ENCODE results near the gene ARFGAP3.

ARFGAP3 gene

DNA sequence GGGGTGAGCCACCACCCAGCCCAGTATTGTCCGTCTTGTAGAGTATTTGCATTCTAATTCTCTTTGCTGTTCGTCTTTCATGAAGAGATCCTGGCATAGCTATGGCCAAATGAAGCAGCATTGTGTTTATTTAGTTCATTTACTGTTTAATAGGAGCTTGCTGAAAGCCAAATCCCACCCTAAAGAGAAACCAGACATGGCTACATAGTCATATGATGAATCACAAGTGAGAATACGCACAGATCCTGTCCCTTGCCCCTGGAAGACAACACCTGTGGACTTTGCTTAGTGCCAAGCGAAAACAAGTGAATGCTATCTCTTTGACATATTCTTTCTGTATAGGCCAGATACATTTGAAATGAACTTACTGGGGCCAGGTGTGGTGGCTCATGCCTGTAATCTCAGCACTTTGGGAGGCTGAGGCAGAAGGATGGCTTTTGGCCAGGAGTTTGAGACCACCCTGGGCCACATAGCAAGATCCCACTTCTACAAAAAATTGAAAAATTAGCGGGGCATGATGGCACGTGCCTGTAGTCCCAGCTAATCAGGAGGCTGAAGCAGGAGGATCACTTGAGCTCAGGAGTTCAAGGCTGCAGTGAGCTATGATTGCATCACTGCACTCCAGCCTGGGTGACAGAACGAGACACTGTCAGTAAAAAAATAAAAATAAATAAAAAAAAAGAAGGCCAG, 5.1 kb upstream of the ARFGAP3 start:
- no peak for DNase-seq (ENCODE audit: low read depth, low spot score)

DNA sequence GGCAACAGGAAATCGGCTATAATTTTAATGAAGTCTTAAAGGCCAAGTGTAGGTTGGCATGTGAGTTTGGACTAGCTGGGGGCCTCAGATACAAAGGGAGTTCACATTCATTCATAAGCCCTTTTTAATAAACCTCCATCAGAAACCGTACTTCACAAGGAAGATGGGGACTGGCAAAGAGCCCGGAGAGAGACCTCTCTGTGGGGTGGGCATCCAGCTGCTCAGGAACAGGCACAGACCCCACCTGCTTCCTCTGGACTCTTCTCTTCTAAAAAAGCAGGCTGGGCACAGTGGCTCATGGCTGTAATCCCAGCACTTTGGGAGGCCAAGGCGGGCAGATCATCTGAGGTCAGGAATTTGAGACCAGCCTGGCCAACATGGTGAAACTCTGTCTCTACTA, 3.9 kb upstream of the ARFGAP3 start:
- DNase-seq (ENCODE audit: low read depth, low spot score), result no peak

DNA sequence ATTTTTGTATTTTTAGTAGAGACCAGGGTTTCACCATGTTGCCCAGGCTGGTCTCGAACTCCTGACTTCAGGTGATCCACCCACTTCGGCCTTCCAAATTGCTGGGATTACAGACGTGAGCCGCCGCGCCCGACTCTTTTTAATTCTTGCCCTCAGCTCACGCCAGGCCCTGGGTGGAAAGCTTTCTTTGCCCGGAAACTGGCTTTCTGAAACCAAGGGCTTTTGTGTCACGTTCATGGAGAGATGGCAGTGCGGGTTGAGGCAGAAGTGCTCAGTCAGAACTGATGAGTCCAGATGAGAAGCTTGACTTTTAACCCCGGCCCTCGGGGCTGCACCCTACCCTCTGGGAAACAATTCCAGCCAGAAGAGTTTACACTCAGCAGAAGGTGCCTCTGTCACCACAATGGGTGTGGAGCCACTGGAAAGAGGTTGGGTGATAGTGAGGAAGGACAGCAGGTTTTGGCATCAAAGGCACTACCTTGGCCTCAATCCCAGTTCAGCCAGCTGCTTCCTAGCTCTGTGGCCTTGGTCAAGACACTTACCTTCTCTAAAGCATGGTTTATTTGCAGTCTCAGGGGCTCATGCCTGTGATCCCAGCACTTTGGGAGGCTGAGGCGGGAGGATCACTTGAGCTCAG, 890 bp upstream of the ARFGAP3 start:
- DNase-seq (ENCODE audit: low read depth, low spot score), result no peak

DNA sequence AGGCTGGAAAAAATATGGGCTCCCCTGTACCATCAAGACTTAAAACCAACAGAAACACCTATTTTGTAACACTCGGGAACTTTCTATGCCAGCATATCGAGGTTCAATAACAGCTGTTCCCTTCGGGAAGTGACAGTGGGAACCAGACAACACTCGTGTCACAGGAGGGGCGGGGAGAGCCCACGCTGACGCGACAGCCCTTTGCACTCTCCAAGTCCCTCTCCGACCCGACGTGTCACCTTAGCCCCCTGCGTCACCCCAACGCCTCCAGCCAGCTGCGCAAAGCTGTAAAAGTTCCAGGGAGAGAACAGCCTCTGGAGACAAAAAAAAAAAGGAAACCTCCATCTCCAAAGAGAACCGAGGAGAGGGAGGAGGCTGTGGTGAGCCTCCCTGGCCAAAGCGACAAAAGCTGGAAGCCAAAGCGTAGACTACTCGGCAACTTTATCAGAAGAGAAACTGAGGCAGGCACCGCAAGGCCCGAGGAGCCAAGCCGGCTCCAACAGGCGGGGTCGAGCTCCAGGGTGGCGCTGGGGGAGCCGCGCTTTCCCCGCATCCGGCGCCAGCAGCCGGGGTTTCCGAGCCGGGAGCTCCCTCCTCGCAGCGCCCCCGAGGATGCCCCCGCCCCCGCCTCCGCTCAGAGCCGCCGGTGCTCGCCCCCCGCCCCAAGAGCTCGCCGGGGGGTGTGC, 751 bp downstream of the ARFGAP3 start:
- DNase-seq (ENCODE audit: low read depth, low spot score), result no peak

DNA sequence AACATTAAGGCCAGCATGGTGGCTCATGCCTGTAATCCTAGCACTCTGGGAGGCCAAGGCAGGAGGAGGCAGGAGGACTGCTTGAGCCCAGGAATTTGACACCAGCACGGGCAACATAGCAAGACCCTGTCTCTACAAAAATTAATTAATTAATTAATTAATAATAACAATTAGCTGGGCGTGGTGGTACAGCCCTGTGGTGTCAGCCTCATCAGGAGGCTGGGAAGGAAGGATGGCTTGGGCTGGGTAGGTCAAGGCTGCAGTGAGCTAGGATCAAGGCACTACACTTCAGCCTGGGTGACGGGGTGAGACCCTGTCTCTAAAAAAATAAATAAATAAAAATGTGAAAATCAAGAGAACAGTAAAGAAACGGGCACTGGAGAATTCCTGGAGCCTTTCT, 1.4 kb downstream of the ARFGAP3 start:
- DNase-seq (ENCODE audit: low read depth, low spot score), result no peak

DNA sequence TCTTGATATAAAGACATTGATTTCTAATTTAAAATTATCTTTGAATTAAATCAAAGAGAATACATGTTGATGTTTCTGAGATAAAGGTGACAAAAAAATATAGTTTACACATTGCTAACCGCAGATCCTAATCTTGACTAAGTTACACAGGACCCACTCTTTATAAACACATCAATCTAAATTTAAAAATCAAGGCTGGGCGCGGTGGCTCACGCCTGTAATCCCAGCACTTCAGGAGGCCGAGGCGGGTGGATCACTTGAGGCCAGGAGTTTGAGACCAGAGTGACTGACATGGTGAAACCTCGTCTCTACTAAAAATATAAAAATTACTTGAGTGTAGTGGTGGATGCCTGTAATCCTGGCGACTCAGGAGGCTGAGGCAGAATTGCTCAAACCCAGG, 1.9 kb downstream of the ARFGAP3 start:
- no peak for DNase-seq (ENCODE audit: low read depth, low spot score)

DNA sequence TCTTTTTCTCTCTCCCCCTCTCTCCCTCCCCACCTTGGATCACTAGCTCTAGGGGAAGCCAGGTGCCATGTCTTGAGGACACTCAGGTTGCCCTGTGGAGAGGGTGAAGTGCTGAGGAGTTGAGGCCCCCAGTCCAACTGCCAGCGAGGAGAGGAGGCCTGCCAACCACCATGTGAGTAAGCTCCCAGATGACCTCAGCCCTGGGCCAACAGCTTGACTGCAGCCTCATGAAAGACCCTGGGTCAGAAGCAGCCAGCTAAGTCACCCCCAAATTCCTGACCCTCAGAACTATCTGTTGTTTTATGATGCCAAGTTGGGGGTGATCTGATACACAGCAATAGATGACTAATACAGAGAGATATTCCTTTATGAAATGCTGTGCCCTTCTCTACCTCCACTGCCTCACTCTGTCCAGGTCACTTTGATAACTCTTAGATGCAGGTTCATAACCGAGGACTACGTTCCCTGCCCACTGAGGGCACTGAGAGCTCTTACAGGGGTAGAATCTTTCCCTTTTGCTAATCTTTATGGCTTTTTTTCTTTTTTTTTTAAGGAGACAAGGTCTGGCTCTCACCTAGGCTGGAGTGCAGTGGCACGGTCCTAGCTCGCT, 8.0 kb downstream of the ARFGAP3 start:
- no peak for DNase-seq (ENCODE audit: low read depth, low spot score)

DNA sequence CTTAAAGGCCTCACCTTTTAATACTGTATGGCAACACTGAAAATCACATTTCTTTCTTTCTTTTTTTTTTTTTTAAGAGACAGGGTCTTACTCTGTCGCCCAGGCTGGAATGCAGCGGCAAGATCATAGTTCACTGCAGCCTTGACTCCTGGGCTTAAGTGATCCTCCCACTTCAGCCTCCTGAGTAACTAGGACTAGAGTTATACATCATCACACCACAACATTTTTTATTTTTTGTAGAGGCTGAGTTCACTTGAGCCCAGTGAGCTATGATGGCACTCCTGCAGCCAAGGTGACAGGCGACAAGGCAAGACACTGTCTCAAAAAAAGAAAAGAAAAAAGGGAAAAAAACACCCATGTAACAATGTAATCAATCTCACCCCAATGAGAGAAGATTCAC, 10.0 kb downstream of the ARFGAP3 start:
- no peak for DNase-seq (ENCODE audit: low read depth, low spot score)

DNA sequence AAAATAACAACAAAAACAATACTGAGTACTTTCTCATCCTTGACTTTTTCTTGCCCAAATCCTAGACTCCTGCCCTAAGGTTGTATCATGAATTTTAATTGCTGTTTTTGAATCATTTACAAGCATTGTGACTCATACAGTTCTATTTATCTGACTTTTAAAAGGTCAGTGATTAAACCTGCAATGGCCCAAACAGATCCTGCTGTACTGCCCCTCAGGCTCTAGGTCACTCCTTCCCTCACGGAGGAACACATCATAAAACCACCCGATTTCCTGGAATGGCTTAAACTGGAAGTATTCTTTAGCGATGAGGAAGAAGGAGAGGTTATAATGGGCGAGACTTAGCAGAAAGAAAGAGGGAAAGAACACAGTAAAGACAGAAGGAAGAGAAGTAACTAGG, 12.3 kb downstream of the ARFGAP3 start:
- DNase-seq (ENCODE audit: low read depth, low spot score), result no peak

DNA sequence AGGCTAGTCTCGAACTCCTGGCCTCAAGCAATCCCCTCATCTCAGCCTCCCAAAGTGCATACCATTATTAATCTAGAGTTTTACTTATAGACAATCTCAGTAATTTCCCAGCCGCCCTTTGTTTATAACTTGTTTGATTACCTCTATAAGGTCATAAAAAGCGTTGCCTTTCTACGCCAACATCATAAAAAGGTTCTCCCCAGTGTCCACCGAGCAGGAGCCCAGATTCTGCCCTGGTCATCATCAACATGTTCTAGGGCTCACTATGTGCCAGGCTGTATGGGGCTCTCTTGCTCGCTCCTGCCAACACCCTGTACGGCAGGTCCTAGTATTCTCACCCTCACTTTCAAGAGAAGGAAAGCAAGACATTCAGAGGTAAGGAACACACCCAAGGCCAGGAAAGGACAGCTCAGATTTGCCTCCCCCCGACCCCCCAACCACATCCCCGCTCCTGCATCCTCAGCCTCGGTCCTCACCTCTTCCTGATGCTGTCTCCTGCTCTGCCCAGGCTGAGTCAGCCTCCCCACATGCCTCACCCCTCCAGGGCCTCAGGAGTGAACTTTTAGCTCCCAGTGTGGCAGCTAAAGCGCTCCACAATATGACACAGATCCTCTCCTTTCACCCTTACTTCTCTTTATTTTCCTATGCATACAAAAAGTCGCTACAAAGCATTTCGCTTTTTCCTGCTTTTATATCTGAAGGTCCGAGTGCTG, 14.3 kb downstream of the ARFGAP3 start:
- DNase-seq (ENCODE audit: low read depth, low spot score), result no peak

DNA sequence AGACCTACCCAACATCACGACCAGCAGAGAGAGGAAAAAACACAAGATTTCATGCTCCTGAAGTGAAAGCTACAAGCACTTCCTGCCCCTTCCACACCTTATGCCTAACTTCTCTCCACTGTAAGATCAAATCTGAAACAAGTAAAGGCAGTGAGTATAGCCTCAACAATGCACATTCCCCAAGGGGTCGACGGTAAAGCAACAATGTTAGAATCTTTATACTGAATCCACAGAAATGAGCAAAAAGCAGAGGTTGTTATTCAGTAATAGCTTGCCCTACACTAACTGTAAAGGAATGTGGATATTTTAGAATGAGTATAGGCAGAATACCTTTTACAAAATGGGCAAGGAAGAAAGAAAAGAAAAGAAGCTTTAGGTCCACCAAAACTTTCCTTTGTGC, 15.6 kb downstream of the ARFGAP3 start:
- no peak for DNase-seq (ENCODE audit: low read depth, low spot score)

DNA sequence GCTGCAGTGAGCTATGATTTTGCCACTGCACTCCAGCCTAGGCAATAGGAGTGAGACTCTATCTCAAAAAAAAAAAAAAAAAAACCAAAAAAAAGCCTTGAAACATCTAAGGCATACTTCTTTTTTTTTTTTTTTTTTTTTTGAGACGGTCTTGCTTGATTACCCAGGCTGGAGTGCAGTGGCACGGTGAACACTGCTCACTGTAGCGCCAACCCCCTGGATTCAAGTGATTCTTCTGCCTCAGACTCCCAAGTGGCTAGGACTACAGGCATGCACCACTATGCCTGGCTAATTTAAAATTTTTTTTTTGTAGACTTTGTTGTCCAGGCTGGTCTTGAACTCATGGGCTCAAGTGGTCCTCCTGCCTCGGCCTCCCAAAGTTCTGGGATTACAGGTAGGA, 19.5 kb downstream of the ARFGAP3 start:
- no peak for DNase-seq (ENCODE audit: low read depth, low spot score)

DNA sequence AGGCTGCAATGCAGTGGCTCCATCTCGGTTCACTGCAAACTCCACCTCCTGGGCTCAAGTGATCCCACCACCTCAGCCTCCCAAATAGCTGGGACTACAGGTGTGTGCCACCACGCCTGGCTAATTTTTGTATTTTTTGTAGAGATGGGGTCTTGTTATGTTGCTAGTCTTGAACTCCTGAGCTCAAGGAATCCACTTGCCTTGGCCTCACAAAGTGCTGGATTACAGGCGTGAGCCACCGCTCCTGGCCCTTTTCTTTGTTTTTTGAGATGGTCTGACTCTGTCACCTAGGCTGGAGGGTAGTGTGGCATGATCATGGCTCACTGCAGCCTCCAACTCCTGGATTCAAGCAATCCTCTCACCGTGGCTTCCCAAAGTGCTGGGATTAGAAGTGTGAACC, 21.0 kb downstream of the ARFGAP3 start:
- no peak for DNase-seq (ENCODE audit: low read depth, low spot score)

DNA sequence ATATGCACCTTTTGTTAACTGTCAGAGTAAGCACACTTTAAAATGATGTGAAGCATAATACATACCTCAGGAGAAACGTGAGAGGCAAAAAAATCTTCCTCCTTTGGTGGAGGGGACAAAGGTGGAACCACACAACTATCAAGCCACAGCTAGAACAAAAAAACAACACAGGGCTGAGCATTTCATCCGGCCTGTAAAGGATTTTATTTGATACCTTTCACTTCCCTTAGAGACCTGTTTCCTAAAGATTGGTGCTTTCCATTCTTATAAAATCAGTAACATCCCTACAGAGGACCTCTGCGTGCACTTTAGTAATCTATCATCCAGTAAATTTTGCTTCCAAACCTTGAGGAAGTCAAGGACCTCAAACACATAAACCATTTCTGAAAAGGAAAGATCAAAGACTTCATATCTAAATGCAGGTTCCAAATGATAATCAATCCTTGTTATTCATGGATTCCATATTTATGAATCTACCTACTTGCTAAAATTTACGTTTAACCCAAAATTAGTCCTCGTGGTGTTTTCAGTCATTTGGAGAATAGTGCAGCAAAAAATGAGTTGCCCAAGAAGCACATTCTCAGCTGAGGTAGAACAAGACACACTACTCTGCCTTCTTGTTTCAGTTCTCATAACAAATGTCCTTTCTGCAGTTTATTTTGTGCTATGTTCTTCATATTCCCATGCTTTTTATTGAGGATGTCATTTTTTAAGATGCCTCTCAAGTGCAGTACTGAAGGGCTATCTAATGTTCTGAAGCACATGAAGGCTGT, 22.7 kb downstream of the ARFGAP3 start:
- DNase-seq (ENCODE audit: low read depth, low spot score), result no peak

DNA sequence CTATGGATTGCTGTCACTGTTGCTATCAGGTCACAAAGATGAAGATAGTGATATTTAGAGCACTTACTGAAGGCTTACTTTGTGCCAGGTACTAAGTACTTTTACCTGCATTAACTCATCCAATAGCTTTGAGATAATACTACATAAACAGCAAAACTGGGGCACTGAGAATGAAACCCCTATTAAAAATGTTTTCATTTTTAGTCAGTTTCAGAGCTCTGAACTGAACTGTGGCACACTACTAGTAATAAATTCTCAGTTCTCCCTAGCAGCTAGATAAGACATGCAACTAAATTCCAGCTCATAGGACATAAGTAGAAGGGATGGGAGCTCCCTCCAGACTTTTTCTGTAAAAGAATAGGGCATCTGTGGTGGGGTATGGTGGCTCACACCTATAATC, 24.0 kb downstream of the ARFGAP3 start:
- DNase-seq (ENCODE audit: low read depth, low spot score), result no peak

DNA sequence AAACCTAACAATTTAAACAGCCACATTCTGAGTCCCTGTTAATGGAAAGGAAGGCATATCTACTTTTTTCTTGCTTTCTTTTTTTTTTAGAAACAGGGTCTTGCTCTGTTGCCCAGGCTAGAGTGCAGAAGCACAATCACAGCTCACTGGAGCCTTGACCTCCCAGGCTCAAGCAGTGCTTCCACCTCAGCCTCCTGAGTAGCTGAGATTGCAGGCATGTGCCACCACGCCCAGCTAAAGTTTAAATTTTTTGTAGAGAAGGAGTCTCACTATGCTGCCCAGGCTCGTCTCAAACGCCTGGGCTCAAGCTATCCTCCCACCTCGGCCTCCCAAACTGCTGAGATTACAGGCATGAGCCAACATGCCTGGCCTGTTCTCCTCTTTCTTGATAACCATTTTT, 25.4 kb downstream of the ARFGAP3 start:
- DNase-seq (ENCODE audit: low read depth, low spot score), result no peak

DNA sequence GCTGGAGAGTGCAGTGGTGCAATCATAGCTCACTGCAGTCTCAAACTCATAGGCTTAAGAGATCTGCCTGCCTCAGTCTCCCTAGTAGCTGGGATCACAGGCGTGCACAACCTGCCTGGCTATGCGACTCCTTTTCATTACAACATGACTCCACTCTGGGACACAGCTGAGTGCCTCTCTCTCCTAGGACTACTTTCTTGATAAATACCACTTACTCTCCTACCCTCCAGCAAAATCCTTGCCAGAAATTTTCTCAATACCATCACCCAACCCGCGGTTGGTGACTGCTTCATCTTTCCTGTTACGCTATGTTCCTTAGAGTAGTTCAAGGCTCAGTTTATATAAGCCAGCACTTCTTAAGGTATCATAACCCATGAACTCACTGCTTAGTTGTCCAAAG, 26.9 kb downstream of the ARFGAP3 start:
- DNase-seq (ENCODE audit: low read depth, low spot score), result no peak

DNA sequence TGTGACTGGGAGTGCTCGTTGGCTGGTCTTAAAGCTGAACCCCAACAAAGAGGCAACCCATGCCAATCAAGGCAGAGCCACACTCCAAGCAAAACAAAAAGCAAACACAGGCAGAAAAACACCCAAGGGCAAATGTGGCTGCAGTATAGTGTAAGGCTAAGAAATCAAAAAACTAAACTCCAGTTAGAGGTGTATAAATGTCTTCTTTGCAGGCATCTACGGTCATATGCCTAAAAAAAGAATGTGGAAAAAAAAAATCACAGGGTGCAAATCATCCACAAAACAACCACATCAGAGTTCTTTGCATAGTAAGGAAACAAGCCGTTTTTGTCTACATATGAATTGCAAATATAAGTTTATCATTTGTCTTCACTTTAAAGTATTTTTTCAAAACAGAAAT, 27.8 kb downstream of the ARFGAP3 start:
- DNase-seq (ENCODE audit: low read depth, low spot score), result no peak

DNA sequence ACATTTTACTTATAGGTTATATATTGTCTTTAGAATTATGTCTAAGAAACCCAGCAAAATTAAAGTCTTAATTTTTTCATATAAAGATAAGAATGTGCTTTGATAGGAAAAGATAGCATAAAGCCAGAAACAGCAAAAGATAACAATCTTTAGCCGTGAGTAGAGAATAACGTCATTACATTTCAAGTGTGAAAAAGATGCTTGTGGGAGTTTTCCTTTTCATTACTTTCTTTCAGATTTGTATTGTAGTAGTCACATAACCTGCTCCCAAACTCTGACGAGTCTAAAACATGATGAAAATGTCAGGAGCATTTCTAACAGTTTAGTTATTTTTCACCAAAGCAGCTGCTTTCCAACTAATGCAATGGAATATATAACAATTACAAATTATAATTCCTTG, 31.3 kb downstream of the ARFGAP3 start:
- no peak for DNase-seq (ENCODE audit: low read depth, low spot score)

DNA sequence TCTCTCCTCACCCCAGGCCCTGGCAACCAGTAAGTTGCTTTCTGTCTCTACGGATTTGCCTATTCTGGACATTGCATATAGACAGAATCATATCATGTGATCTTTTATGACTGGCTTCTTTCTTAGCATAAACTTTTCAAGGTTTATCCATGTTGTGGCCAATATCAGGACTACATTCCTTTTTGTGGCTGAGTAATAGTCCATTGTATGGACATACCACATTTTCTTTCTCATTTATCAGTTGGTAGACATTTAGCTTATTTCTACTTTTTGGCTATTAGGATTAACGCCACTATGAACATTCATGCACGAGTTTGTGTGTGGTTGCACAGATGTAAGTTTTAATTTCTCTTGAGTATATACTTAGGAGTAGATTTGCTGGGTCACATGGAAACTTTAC, 35.7 kb downstream of the ARFGAP3 start:
- DNase-seq (ENCODE audit: low read depth, low spot score), result no peak

DNA sequence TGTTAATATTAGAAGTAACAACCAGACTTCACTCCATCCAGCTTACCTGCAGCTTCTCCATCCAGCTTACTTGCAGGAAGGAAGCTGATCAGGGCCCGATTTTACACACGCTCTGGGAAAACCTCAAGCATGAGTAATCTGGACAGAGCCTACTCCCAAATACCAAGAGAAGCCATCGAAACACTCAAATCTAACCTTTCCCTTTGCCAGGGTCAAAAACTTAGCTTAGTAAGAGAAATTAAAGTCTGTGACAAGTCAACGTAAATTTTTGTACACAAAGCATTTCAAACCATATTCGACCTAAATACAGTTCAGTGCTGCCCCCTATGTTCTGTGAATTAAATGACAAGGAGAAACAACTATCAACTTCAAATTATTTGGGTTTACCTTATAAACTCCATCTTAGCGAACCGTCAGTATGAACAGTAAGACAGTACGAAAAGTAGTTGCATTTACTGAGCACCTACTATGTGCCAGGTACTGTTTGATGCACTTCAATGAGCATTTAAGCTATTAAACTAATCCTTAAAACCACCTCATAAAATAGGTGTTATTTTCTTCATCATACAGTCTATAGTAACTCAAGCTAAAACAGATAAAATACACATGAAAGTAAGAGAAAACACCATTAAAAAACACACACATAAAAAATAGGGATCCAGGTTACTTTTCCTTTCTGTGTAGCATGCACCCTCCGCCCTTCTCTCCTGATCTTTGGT, 36.9 kb downstream of the ARFGAP3 start:
- DNase-seq (ENCODE audit: low read depth, low spot score), result peak; percentile 16
